Renal cortex interstitium (tissue), 11 donors: ENCODE measurements around the gene RNF19B. TPM values are rescaled to one million over a fixed set of nuclear protein-coding genes. Genes with fewer than 3 reads are reported as not detected.

Source experiments
- DNase-seq, 11 donors: peaks; one replicate each; pipeline ENCODE4 v3.0.0-alpha.2; 2013; ENCODE audit warnings: low read depth in 9 of 11, low spot score in 4 of 11; ENCODE audit errors: extremely low read depth in 1 of 11
- polyA plus RNA-seq, 3 donors: library from polyadenylated mRNA; unstranded; fragments of 120-200 nt; gene quantifications; one replicate each; pipeline ENCODE4 v1.2.1, GENCODE V29; 2013; ENCODE audit not compliant: insufficient read length in 3 of 3

The RNF19B gene
- polyA plus RNA-seq, 3 donors = 16.6 to 17.4 (median 16.7) TPM

DNA sequence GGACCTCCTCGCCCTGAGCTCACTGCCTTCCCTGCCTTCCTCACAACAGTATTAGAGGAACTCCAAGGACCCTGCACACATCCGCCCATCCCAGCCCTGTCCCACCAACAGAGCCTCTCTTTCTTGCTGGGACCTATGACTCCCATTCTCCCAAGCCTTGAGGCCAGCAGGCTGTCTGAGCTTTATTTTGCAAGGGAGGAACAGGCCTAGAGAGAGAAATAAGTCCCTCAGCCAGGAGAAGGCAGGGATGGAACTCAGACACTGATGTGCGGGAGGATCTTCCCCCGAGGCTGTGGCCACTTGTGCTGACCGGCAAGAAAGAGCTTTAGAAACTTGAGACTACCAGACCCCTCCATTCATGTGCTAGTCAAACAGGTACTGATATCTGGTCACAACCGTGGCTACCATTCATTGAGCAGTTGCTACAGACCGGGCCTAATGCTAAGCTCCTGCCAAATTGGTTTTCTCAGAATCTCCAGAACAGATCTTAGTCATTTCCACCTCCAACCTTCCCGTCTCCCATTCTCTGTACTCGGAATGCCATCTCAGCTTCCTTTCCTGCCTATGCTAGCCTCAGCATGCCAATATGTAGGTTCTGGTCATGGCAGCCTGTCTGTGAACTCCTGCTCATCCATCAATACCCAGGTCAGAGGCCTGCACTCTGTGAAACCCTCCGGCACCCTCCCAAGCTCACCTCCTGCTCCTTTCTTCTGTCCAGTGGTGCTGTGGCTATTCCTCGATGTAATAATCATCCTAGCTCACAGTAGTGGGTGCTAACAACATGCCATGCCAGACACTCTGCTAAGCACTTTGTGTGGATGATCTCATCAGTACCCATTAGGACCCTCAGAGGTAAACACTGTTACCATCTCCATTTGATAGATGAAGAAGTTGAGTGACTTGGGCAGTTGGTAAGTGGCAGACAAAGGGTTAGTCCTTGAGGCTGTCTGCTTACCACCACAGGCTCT lies 67.2 kb downstream of the RNF19B start:
- no peak for DNase-seq

DNA sequence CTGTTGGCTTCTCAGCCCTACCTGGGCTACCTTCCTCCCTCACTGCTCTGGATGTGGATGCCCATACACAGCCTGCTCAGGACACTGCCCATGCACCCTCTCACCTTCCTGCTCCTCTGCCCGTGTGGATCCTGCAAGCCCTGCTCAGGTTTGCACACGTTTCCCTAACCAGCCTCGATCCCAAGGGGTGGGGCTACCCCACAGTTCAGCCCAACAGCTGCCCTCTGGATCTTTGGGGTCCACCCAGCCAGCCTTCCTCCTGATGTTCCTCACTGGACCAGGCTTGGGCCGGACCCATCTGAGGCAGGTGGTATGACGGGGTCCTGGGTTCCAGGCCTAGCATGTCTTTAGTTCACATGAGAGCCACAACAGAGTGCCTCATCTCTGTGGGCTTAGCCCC lies 68.2 kb downstream of the RNF19B start:
- DNase-seq = no peak

DNA sequence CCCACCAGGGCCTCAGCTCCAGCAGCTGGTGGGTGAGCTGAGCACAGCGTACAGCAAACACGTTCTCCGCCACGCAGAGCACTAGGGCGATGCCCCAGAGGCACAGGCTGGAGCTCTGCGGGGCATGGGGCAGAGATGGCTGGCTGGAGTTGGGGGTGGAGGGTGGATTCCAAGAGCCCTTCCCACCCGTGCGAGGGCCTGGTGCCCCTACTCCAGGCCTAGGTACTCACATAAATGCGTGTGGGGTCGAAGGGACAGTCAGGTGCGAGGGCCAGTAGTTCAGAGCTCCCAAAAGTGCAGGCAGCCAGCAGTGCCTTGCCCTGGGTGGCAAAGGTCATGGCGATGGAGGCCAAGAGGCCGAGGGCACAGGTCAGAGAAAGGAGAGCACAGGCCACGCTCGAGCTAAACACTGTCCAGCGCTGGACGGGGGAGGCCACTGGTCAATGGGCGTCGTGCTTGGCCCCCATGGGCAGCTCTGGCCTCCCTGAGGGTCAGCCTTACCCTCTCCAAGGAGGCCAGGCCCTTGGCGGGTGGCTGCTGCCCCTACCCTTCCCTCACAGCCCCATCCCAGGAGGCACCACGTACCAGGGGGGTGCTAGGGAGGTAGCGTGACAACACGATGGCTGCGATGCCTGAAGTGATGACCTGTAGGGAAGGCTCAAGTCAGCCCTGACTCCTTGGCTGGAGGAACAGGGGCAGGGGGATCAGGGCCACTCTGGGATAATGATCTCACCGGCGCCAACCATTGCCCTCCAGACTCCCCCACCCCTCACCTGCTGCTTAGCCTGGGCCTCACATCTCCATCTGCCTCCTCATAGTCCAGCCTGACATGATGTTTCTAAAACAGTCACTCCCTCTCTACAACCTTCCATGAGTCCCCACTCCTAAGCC lies 69.0 kb downstream of the RNF19B start:
- DNase-seq = no peak

GRCh38 chr1:32894681-32895080 lies 69.9 kb downstream of the RNF19B start:
- no peak for DNase-seq

DNA sequence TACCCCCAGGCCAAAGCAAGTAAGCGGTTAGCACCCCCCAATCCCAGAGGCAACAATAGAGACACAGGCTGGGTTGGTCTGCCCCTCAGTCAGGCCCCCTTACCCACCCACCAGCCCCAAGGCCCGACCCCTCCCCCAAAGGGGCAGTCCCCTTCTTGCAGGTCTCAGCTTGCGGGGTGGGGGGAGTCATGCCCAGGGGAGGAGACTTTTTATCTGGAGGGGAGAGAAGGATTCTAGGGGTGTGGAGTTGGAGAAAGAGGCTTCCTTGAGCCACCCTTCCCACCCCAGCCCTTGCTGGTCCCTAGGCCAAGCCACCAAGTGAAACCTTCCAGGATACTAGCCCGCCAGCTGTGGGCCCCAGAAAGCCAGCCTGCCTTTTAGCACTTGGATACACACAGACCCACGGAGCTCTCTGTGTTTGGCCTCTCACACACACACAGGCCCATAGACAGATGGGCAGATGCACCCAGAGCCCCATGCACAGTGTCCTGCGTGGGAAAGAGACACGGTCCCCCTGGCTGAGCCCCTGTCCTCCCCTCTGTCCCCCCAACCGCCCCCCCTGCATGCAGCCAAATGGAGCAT lies 70.5 kb downstream of the RNF19B start:
- DNase-seq = no peak

DNA sequence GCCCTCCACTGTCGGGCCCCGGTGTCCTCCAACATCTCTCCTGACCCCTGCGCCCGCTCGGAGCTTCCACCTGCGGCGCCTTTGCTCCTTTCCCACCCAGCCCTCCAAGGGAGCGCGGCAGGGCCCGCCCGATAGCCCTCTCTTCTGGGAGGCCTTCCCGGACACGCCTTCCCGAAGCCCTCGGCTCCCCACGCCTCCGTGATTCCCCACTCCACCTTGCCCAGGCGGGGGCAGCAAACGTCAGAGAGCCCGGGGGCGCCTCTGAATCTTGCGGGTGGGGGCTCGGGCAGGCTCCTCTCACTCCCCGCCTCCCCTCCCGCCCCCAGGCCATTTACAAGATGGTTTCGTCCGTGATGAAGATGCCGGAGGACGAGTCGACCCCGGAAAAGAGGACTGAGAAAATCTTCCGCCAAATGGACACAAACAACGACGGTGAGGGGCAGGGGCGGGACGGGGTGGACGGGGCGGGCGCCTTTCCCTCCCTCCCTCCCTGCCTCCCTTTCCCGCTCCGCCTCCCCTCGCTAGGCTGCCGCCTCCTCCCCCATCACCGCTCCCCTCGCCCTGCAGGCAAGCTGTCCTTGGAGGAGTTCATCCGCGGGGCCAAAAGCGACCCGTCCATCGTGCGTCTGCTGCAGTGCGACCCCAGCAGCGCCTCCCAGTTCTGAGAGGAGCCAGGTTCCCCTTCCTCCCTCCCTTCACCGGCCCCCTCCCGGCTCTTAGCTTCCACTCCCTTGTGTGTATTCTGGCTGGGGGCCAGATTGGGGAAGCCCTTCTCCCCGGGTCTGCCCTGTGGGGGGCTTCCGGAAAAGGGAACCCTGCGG lies 71.2 kb downstream of the RNF19B start:
- no peak for DNase-seq

DNA sequence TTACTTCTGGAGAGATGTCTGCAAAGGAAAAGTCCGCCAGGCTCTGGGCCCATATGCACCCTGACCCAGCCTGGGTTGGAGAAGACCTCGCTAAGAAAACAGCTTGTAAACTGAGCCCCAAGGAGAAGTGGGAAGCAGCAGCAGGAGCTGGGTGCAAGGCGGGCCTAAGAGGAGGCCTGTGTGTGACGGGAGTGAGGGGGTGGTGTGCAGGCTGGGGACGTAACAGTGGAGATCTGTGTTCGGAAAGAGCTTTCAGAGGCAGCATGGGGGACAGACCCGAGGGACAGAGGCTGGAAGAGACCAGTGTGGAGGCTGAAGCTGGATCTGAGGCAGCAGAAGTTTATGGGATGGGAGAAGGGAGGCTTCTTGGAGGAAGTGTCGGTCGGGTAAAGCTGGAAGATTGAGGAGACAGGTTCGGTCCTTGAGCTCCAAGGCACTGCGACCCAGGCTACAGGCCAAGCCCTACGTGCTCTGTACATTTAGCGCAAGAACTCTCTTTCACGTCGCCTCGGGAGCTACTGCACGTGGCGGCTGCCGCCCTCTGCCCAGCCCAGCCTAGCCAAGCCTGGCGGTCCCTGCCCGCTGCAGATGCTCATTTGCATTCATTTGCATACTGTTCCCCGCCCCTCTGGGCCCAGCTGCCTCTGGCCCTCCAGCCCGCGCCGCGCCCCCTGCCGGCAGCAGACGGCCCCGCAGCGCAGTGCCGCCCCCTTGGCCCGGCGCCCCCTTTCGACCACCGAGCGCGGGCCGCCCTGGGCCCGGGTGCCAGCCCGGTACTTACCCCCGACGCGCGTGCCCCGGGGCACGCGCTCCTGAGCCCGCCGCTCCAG lies 72.0 kb downstream of the RNF19B start:
- no peak for DNase-seq

- no peak for DNase-seq
These were observed 73.0 kb downstream of the RNF19B start for GRCh38 chr1:32891630-32892029.

GRCh38 chr1:32891241-32891570 lies 73.4 kb downstream of the RNF19B start:
- no peak for DNase-seq

DNA sequence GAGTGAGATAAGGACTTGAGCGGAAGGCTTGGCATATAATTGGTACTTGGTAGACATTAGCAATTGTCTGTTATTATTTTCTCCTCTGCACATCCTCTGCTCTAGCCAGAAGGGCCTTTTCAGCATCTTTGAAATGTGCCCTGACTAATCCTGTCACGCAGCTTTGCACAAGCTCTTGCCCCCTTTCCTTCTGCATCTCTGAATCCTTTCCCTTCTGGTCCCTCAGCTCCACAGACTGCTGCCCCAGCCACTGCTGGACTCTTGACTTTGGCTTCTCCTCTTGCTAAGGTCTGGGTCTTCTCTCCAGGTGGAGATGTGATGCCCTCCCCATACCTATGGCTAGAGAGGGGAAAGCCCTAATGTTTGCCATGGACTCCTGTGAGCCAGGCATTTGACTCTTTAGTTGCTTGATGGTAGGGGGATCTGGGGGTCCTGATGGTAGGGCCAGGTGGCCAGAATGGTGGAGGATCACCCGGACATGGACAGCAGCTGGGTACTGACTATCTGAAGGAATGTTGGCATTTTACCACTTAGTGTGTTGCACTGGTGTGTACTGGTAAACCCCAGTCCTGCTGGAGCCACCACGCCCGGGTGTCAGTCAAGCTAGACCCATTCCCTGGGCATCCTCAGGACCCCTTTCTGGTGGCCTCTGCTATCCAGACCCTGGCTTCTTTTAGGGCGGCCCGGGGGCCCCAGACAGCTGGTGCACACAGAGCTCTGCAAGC lies 73.9 kb downstream of the RNF19B start:
- no peak for DNase-seq

DNA sequence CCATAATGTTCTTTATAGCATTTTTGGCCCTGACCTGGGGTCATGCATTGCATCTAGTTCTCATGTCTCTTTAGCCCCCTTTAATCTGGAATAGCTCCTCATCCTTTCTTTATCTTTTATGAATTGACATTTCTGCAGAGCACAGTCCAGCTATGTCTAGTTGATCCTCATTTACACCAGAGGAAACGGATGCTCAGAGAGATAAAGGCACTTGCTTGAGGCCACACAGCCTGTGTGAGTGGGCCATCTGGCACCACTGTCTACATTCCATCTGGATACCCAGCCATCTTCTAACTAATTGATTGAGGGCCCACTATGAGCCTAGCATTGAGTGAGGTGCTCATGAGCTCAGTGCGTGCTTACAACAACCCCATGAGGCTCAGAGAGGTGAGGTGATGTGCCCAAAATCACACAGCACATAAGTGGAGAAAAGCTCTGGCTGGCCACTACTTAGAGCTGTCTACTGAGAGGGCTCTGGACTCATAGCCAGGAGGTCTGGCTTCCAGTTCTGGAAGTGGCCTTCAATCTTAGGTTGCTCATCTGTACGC lies 74.8 kb downstream of the RNF19B start:
- no peak for DNase-seq

DNA sequence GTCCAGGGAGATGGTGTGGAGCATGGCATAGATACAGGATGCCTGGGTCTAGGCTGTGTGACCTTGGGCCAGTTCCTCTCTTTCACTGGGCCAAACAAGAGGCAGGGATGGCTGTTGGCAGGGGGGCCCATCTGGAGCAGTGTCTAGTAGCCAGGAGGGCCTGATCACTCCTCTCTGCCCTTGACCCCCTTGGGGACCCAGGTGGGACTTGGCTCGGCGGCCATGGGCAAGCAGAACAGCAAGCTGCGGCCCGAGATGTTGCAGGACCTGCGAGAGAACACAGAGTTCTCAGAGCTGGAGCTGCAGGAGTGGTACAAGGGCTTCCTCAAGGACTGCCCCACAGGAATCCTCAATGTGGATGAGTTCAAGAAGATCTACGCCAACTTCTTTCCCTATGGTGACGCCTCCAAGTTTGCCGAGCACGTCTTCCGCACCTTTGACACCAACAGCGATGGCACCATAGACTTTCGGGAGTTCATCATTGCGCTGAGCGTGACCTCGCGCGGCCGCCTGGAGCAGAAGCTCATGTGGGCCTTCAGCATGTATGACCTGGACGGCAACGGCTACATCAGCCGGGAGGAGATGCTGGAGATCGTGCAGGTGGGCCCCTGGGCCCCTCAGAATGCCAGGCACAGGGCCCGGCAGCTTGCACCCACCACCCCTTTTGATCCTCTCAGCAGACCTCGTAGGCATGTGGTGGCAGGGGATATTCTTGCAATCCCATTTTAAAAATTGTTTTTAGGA lies 75.8 kb downstream of the RNF19B start:
- no peak for DNase-seq

- DNase-seq = no peak
These were observed 76.5 kb downstream of the RNF19B start for GRCh38 chr1:32888134-32888533.

- no peak for DNase-seq
These were observed 77.0 kb downstream of the RNF19B start for GRCh38 chr1:32887623-32888022.

DNA sequence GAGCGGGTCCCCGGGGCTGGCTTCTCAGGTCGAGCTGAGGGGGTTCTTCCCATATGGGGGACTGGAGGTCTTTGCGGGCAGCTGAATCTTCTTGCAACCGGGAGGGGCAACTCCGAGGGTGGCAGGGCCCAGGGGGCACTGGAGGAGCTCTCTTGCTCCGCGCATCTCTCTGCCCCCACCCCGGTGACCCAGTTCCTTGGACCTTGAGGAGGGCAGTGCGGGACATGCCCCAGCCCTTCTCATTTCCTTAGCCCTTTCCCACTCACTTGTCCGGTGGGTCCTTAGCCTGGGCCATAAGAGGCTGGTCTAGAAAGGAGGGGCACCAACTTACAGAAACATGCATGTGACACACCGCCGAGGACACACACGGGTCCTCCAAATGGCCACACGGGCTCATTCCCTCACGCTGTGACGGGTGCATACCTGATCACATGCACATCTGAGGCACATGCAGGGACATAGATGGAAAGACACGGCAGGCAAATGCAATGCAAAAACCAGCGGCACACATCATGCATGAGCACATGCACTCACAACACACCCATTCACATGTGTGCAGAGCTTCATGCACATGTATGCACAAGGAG lies 77.7 kb downstream of the RNF19B start:
- DNase-seq = no peak
